ENCODE data around the gene GNAZ. TPM values are rescaled to one million over a fixed set of nuclear protein-coding genes. Genes with fewer than 3 reads are reported as not detected.

GNAZ gene
- total and polyA plus RNA-seq, 8 donors: 4.3 to 18.8 (median 9.4) TPM

DNA sequence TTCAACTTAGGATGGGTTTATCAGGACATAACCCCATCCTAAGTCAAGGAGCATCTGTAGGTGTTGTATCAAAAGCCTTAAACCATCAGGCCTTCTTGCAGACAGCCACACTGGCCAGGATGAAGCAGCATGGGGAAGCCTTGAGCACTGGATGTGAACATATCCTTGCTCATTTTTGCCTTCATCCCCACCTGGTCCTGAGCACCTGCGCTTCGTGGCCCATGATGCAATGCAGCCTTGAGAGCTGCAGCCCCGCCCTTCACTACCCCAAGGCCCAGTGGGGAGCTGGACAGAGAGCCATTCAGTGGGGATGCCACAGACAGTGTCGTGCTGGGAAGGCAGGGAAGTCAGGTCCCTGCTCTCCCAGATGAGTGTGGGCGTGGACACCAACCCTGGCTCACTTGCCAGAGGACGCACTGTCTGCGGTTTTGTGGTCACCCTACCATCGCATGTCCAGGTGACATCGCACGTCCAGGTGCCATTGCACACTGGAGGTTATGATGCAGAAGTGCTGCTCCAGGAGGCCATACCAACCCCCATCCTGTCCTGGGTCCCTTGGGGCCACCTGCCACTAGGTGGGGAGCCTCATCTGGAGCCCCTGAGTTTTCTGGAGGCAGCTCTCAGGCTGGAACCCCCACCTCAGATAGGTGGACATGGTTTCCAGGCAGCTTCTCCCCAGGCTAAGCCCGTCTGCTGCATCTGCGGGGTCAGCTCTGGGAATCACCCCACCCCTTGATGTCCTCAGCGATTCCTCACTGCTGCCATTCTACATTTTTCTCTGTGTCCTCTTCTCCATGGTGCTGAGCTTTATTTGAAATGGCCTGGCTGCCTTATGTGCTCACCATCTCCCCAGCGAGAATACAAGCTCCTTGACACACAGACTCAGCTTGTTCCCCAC, 14.4 kb downstream of the GNAZ start:
- Histone ChIP-seq H3K36me3 (no peaks in the 10 kb centered on the region), H3K27me3 (no peaks in the 10 kb centered on the region), H3K4me3 (no peak overlapping the region), H3K27ac (no peak overlapping the region), H3K9me3 (no peaks in the 10 kb centered on the region), H3K4me1 (peaks cover 7 to 52% (median 31%) of the 10 kb centered on the region in 4 donors)
- intact Hi-C loops (cut with DNase I; ENCODE audit: low total_unique reads): no loop called here
- TF ChIP-seq EP300 (IDR thresholded peaks at IDR 0.05): no peak
- TF ChIP-seq POLR2A (IDR thresholded peaks at IDR 0.05): no peak
- TF ChIP-seq, protein P1, sequence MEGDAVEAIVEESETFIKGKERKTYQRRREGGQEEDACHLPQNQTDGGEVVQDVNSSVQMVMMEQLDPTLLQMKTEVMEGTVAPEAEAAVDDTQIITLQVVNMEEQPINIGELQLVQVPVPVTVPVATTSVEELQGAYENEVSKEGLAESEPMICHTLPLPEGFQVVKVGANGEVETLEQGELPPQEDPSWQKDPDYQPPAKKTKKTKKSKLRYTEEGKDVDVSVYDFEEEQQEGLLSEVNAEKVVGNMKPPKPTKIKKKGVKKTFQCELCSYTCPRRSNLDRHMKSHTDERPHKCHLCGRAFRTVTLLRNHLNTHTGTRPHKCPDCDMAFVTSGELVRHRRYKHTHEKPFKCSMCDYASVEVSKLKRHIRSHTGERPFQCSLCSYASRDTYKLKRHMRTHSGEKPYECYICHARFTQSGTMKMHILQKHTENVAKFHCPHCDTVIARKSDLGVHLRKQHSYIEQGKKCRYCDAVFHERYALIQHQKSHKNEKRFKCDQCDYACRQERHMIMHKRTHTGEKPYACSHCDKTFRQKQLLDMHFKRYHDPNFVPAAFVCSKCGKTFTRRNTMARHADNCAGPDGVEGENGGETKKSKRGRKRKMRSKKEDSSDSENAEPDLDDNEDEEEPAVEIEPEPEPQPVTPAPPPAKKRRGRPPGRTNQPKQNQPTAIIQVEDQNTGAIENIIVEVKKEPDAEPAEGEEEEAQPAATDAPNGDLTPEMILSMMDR (IDR thresholded peaks at IDR 0.05): no peak
- TF ChIP-seq POLR2AphosphoS5 (IDR thresholded peaks at IDR 0.05): no peak
- WGBS, 5 donors: 91 to 96% (median 93%) methylated on average over 11 to 14 of the region's 14 CpGs
- no peak for DNase-seq

DNA sequence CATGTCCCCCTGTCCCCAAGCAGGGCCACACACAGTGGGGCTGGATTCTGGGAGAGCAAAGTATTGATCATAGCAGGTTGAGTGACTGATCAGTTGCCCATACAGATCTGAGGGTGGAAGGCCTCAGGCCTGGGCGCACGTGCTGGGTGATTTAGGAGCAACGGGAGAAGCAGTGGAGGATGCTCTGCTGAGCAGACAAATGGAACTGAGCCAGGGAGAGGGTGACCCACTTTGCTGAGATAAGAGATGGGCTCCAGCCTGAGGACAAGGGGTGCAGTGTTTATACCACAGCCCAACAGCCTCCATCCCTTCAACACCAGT, 15.0 kb downstream of the GNAZ start:
- Histone ChIP-seq H3K27me3 (no peaks in the 10 kb centered on the region), H3K4me3 (no peak overlapping the region), H3K36me3 (no peaks in the 10 kb centered on the region), H3K9me3 (no peaks in the 10 kb centered on the region), H3K4me1 (peaks cover 6 to 46% (median 28%) of the 10 kb centered on the region in 4 donors), H3K27ac (no peak overlapping the region)
- TF ChIP-seq POLR2A (IDR thresholded peaks at IDR 0.05) (no peak), POLR2AphosphoS5 (IDR thresholded peaks at IDR 0.05) (no peak), EP300 (IDR thresholded peaks at IDR 0.05) (no peak)
- TF ChIP-seq, protein P1 (IDR thresholded peaks at IDR 0.05): no peak
- intact Hi-C loops (cut with DNase I; ENCODE audit: low total_unique reads): no loop called here
- DNase-seq: no peak
- WGBS, 5 donors: 83 to 98% (median 94%) methylated on average over 3 of the region's 3 CpGs

DNA sequence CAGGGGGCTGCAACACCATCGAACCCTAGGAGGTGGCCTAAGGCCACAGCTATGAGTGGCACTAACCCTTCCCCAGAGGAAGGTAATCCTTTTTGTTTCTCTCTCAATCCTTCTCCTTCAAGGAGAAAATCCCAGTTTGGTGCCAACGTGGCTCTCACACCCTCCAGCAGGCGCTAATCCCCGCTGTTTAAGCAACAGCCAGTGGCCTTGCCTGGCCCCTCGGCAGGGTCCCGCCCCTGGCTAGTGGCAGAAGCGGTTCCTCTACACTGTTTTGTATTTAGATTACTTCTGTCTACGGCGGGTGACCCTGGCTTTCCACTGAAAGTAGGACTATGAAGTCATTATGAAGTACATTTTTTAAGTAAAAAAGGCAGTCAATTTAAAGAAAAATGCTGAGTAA, 15.5 kb downstream of the GNAZ start:
- 39 to 63% (median 44%) methylated on average over 9 of the region's 9 CpGs for WGBS, 5 donors
- Histone ChIP-seq H3K27me3 (no peaks in the 10 kb centered on the region), H3K4me1 (peaks cover 6 to 43% (median 25%) of the 10 kb centered on the region in 4 donors), H3K9me3 (no peaks in the 10 kb centered on the region), H3K27ac (no peak overlapping the region), H3K36me3 (no peaks in the 10 kb centered on the region), H3K4me3 (no peak overlapping the region)
- no peak for DNase-seq
- intact Hi-C loops (cut with DNase I; ENCODE audit: low total_unique reads): no loop called here
- TF ChIP-seq POLR2AphosphoS5 (IDR thresholded peaks at IDR 0.05) (no peak), EP300 (IDR thresholded peaks at IDR 0.05) (no peak), POLR2A (IDR thresholded peaks at IDR 0.05) (no peak)
- TF ChIP-seq, protein P1 (IDR thresholded peaks at IDR 0.05): no peak

DNA sequence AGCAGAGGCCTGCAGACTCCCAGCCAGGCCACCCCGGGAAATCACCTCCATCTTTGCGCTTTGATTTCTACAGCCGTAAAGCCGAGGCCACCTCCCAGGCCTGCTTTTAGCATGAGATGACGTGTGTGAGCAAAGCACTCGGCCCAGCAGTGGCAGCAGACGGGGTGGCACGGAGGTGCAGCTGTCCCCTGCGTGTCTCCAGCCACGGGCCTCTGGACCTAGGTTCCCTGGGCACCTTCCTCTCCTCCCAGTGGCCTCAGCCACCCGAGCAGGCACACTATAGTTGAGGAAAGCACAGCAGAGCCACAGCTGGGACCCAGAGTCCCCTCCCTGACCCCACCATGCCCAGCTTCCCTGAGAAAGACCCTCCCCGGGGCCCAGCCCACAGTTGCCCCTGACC, 15.9 kb downstream of the GNAZ start:
- Histone ChIP-seq H3K36me3 (peaks cover 0 to 3% (median 0%) of the 10 kb centered on the region in 4 donors), H3K4me3 (no peak overlapping the region), H3K9me3 (no peaks in the 10 kb centered on the region), H3K4me1 (peaks cover 6 to 43% (median 25%) of the 10 kb centered on the region in 4 donors), H3K27me3 (no peaks in the 10 kb centered on the region), H3K27ac (peak overlapping the region in 1 of 5 donors; percentile 31)
- intact Hi-C loops (cut with DNase I; ENCODE audit: low total_unique reads): no loop called here
- no peak for TF ChIP-seq POLR2AphosphoS5 (IDR thresholded peaks at IDR 0.05)
- TF ChIP-seq POLR2A (IDR thresholded peaks at IDR 0.05): no peak
- TF ChIP-seq, protein P1 (IDR thresholded peaks at IDR 0.05): no peak
- no peak for TF ChIP-seq EP300 (IDR thresholded peaks at IDR 0.05)
- WGBS, 5 donors: 78 to 92% (median 86%) methylated on average over 11 to 12 of the region's 12 CpGs
- DNase-seq: no peak

Measured in stomach (tissue), 9 donors.